Measurements from ENCODE around the gene ITGB4. TPM values are rescaled to one million over a fixed set of nuclear protein-coding genes. Genes with fewer than 3 reads are reported as not detected.
A peak's percentile ranks its signal among the peaks of the same experiment; 100 is the strongest.

Gene ITGB4
- total RNA-seq, 1 experiment from 2014 or later, result 3.9 TPM

- peak; percentile 93 for DNase-seq (ENCODE audit: low read depth)
Measured at GRCh38 chr17:75785016-75785890, 64.0 kb downstream of the ITGB4 start.

- DNase-seq (ENCODE audit: low read depth), result no peak
Measured at GRCh38 chr17:75791254-75791653, 70.0 kb downstream of the ITGB4 start.

- no peak for DNase-seq (ENCODE audit: low read depth)
Measured at GRCh38 chr17:75793460-75793859, 72.2 kb downstream of the ITGB4 start.

GRCh38 chr17:75795820-75796607, 74.8 kb downstream of the ITGB4 start:
- no peak for DNase-seq (ENCODE audit: low read depth)

GRCh38 chr17:75799402-75799801, 78.1 kb downstream of the ITGB4 start:
- no peak for DNase-seq (ENCODE audit: low read depth)

- no peak for DNase-seq (ENCODE audit: low read depth)
Measured at GRCh38 chr17:75803883-75804282, 82.6 kb downstream of the ITGB4 start.

GRCh38 chr17:75806822-75807500, 85.7 kb downstream of the ITGB4 start:
- DNase-seq (ENCODE audit: low read depth), result no peak

Other genes starting within 250 kb of the ITGB4 start
- 3.0 and 6.0 TPM in 2 replicates for gene CASKIN2, start 205.9 kb upstream of the ITGB4 start, total RNA-seq (2014; rRNA removed; shearing (Covaris generic))
- 30.0 and 49.1 TPM in 2 replicates for gene TSEN54, start 204.9 kb upstream of the ITGB4 start, total RNA-seq (2014; rRNA removed; shearing (Covaris generic))
- 8.6 and 13.7 TPM in 2 replicates for gene LLGL2, start 195.8 kb upstream of the ITGB4 start, total RNA-seq (2014; rRNA removed; shearing (Covaris generic))
- gene MYO15B, start 133.7 kb upstream of the ITGB4 start, total RNA-seq (2014; rRNA removed; shearing (Covaris generic)), result 0.48 and 0.69 TPM in 2 replicates
- gene SMIM5, start 88.0 kb upstream of the ITGB4 start, total RNA-seq (2014; rRNA removed; shearing (Covaris generic)), result not detected in 2 replicates
- gene RECQL5, start 54.3 kb upstream of the ITGB4 start, total RNA-seq (2014; rRNA removed; shearing (Covaris generic)), result 17.7 and 18.2 TPM in 2 replicates
- gene SAP30BP, start 54.1 kb upstream of the ITGB4 start, total RNA-seq (2014; rRNA removed; shearing (Covaris generic)), result 98.3 and 118 TPM in 2 replicates
- gene GALK1, start 43.7 kb downstream of the ITGB4 start, total RNA-seq (2014; rRNA removed; shearing (Covaris generic)), result 14.3 and 29.9 TPM in 2 replicates
- 36.8 and 40.6 TPM in 2 replicates for gene UNK, start 63.3 kb downstream of the ITGB4 start, total RNA-seq (2014; rRNA removed; shearing (Covaris generic))
- 0.06 and 0.86 TPM in 2 replicates for gene UNC13D, start 122.9 kb downstream of the ITGB4 start, total RNA-seq (2014; rRNA removed; shearing (Covaris generic))
- 17.8 and 21.8 TPM in 2 replicates for gene WBP2, start 133.9 kb downstream of the ITGB4 start, total RNA-seq (2014; rRNA removed; shearing (Covaris generic))
- 14.4 and 15.2 TPM in 2 replicates for gene TRIM47, start 157.1 kb downstream of the ITGB4 start, total RNA-seq (2014; rRNA removed; shearing (Covaris generic))
- 15.6 and 24.1 TPM in 2 replicates for gene TRIM65, start 175.5 kb downstream of the ITGB4 start, total RNA-seq (2014; rRNA removed; shearing (Covaris generic))
- 27.7 and 34.8 TPM in 2 replicates for gene MRPL38, start 183.4 kb downstream of the ITGB4 start, total RNA-seq (2014; rRNA removed; shearing (Covaris generic))
- gene FBF1, start 219.6 kb downstream of the ITGB4 start, total RNA-seq (2014; rRNA removed; shearing (Covaris generic)), result 6.3 and 8.0 TPM in 2 replicates

Measured in Daoy (cell line).